Midbrain (tissue), 1 donor: ENCODE results near the gene CRIP1.
A peak's percentile ranks its signal among the peaks of the same experiment; 100 is the strongest.

Experiments
- DNase-seq: peaks from one replicate; lab custom pipeline; 2025; lab: John Stamatoyannopoulos, UW

CRIP1 gene

DNA sequence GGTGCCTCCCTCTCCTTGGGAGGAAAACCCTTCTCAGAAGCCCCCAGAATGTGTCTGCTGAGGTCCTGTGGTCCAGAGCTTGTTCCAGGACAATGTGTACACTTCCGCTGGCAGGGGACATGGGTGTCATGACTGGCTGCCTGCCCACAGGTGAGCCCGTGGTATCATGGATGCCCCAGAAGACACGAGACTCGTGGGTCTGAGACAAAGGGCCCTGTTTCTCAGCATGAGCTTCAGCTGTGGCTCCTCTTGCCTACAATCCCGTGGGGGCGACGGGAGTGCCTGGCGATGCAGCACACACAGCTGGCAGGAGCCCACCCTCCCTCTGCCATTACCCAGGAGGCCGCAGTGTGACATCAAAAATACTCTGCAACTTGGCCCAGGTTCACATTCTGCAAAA is 46.7 kb downstream of the CRIP1 start:
- DNase-seq = no peak

DNA sequence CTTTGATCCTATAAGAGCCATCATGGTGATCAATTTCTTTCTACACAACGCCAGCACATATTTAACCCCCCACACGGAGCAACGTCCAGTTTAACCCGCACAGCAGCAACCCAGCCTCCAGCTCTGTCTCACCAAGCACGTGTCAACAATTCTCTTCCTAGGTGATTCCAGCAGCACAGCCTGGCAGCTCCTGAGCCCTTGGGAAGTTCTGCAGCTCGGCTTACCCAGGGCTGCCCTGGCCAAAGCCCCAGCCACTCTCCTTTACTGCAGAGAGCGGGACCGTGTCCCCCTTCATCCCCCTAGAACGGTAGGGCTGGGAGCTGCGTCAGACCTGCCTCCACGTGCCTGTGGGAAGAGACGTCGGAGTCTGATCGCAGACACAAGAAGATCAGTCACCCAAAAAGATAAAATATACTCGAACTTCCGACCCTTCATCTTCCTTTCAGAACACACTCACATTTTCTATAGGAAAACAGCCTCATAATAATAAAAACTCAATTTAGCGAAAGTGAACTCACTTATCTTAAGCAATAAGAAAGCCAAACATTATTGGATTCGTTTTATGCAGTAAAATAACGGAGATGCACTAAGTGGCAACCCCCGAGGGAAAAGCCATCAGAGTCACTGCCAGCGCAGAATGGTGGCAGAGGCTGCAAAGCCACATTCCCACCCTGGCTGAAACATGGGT is 47.3 kb downstream of the CRIP1 start:
- no peak for DNase-seq

DNA sequence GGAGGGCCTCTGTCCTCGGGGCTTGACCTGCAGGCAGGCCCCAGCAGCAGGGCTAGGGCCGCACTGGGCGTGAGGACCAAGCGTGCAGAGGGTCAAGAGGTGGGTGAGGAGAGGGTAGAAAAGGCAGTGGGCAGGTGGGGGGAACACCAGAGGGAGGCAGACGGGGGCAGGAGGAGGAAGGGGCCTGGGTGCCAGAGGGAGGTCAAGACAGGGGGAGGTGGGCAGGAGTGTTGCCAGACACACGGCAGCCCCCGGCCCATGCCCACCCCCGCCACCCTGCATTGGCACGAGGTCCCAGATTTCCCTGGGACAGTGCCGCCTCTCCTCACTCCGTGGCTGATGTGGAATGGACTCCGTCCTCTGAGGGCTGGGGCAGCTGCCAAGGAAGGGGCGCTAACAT is 47.9 kb downstream of the CRIP1 start:
- no peak for DNase-seq

DNA sequence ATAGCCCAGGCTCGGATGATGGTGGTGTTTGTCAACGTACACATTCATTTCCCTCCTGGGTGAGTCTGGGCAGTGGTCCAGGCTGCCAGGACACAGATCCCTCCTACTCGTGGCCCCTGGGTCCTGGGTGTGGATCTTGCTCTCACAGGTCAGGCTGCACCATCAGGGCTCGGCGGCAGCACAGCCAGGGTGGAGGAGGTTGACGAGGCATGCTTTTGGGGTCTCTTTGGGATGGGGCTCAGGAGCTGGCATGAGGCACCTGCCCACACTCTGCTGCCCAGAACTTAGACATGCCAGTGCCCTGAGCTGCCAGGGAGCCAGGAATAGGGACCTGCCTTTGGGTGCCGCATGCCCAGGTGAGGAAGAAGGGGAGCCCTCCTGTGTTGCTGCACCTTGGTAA is 49.4 kb downstream of the CRIP1 start:
- no peak for DNase-seq

GRCh38 chr14:105536691-105537579 is 50.2 kb downstream of the CRIP1 start:
- no peak for DNase-seq

- DNase-seq = peak; percentile 29
Measured at GRCh38 chr14:105537580-105538474, 51.1 kb downstream of the CRIP1 start.
